Keratinocyte (primary cell): ENCODE measurements around the gene BTG2. TPM values are rescaled to one million over a fixed set of nuclear protein-coding genes. Genes with fewer than 3 reads are reported as not detected.

Experiments used
- DNase-seq: peaks from one replicate; pipeline ENCODE4 v3.0.0-alpha.2; 2011; ENCODE audit warnings: low read depth, missing footprints, low spot score
- FAIRE-seq: peaks from 2 replicates; lab custom pipeline; 2011; peaks lifted over from hg19 to GRCh38; lab: Jason Lieb, UNC
- H2AFZ ChIP-seq: 2 replicates; pipeline ENCODE4 v1.6.0; 2012; ENCODE audit warnings: low read length, control low read depth, inconsistent platforms; ENCODE audit not compliant: control insufficient read depth
- H3K27ac ChIP-seq: 2 replicates; pipeline ENCODE4 v1.5.1; 2011; ENCODE audit warnings: low read length; ENCODE audit not compliant: control insufficient read depth, insufficient read depth
- H3K27me3 ChIP-seq: 3 replicates; pipeline ENCODE4 v1.6.0; 2011; ENCODE audit warnings: low read length; ENCODE audit not compliant: control insufficient read depth, insufficient read depth; ENCODE audit errors: extremely low read depth
- H3K36me3 ChIP-seq, 2 experiments: 2 replicates in 1 of 2; 3 replicates in 1 of 2; pipeline ENCODE4 v1.5.1; 2011; ENCODE audit warnings: low read length in 2 of 2, mild to moderate bottlenecking in 1 of 2; ENCODE audit not compliant: control insufficient read depth in 2 of 2, insufficient read depth in 2 of 2; ENCODE audit errors: extremely low read depth in 1 of 2
- H3K4me1 ChIP-seq: 3 replicates; pipeline ENCODE4 v1.5.1; 2011; ENCODE audit warnings: low read length; ENCODE audit not compliant: control insufficient read depth, insufficient read depth; ENCODE audit errors: extremely low read depth
- H3K4me2 ChIP-seq: 3 replicates; pipeline ENCODE4 v1.6.0; 2011; ENCODE audit warnings: low read depth, low read length; ENCODE audit not compliant: control insufficient read depth, insufficient read depth; ENCODE audit errors: extremely low read depth
- H3K4me3 ChIP-seq, 3 experiments: fragments of 200-600 bp in 1 of 3; sonication (generic) in 1 of 3; 2 replicates in 2 of 3; 3 replicates in 1 of 3; pipeline ENCODE4 v1.5.1; 2011 to 2016; ENCODE audit warnings: low read length in 3 of 3, mild to moderate bottlenecking in 3 of 3, control low read depth in 2 of 3, inconsistent platforms in 1 of 3, low read depth in 1 of 3, mixed read lengths in 1 of 3, mixed run types in 1 of 3, moderate library complexity in 1 of 3; ENCODE audit not compliant: control insufficient read depth in 2 of 3, insufficient read depth in 2 of 3; ENCODE audit errors: extremely low read depth in 1 of 3
- H3K79me2 ChIP-seq: 2 replicates; pipeline ENCODE4 v1.6.0; 2012; ENCODE audit warnings: low read length; ENCODE audit not compliant: control insufficient read depth, insufficient read depth
- H3K9ac ChIP-seq: 3 replicates; pipeline ENCODE4 v1.6.0; 2011; ENCODE audit warnings: low read length; ENCODE audit not compliant: control insufficient read depth, insufficient read depth; ENCODE audit errors: extremely low read depth
- H3K9me1 ChIP-seq: 3 replicates; pipeline ENCODE4 v1.6.0; 2011; ENCODE audit warnings: low read length; ENCODE audit not compliant: control insufficient read depth, insufficient read depth; ENCODE audit errors: extremely low read depth
- H3K9me3 ChIP-seq: 2 replicates; pipeline ENCODE4 v1.5.1; 2012; ENCODE audit warnings: low read depth, low read length; ENCODE audit not compliant: control insufficient read depth
- H4K20me1 ChIP-seq: 3 replicates; pipeline ENCODE4 v1.6.0; 2011; ENCODE audit warnings: low read length; ENCODE audit not compliant: control insufficient read depth, insufficient read depth; ENCODE audit errors: extremely low read depth
- EZH2 ChIP-seq: IDR thresholded peaks from one replicate; pipeline ENCODE4 v1.6.1; 2012; ENCODE audit warnings: inconsistent platforms, mild to moderate bottlenecking, low read length, moderate library complexity
- dilution Hi-C: fragments of 300-500 bp; cut with MboI; formaldehyde crosslinking; loops from one replicate; pipeline ENCODE4 v1.7.0; 2020; ENCODE audit warnings: low sequenced_read_pairs; ENCODE audit not compliant: extremely low pct_ligation_motif_present
- polyA plus RNA-seq, 5 experiments: library from polyadenylated mRNA; depleted of rRNA in 3 of 5; stranded (reverse) in 3 of 5; stranded (forward) in 1 of 5; unstranded in 1 of 5; fragments of >200 nt; gene quantifications; 1 replicate in 1 of 5; 2 replicates in 3 of 5; 3 replicates in 1 of 5; pipeline versions ENCODE4 v1.2.1 to v1.2.3, GENCODE V29; 2011 to 2012; ENCODE audit warnings: missing spikeins in 2 of 5, low read depth in 1 of 5, low replicate concordance in 1 of 5
- TF ChIP-seq, protein P1 (sequence below), 3 experiments: IDR thresholded peaks in 1 of 3; conservative IDR thresholded peaks in 1 of 3; optimal IDR thresholded peaks in 1 of 3; 2 replicates in 2 of 3; 3 replicates in 1 of 3; pipeline versions ENCODE3 to v1.5.1; 2011; ENCODE audit warnings: low read length in 3 of 3, mild to moderate bottlenecking in 3 of 3, moderate library complexity in 2 of 3, control low read depth in 1 of 3, inconsistent platforms in 1 of 3; ENCODE audit not compliant: insufficient read depth in 2 of 3; ENCODE audit errors: extremely low read depth in 1 of 3

Gene BTG2
- polyA plus RNA-seq, 1 donor (not counting 4 experiments of a cell fraction or from before 2014, with no cell fraction given): 117 TPM

DNA sequence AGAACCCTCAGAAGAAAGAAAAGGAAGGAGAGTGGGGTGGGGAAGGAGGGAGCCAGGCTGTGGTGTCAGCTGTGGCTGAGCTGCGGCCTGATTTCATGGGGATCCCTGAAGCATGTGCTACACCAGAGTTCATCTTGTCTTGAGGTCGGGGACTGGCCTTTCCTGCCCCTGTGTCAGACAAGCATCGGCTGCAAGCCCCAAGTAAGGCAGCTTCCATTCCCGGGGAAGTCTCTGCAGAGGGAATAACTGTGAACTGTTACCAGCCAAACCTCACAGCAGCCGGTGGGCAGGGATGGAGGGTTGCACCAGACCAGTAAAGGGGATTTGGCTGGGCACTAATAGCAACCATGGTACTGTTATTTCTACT, 35.7 kb upstream of the BTG2 start:
- Histone ChIP-seq H3K79me2 (no peaks in the 10 kb centered on the region), H3K9me3 (no peaks in the 10 kb centered on the region), H3K9me1 (no peaks in the 10 kb centered on the region), H3K9ac (no peak overlapping the region), H3K4me2 (no peak overlapping the region), H3K36me3 (no peaks in the 10 kb centered on the region), H3K27me3 (no peaks in the 10 kb centered on the region), H2AFZ (no peak overlapping the region), H4K20me1 (no peaks in the 10 kb centered on the region), H3K27ac (no peak overlapping the region), H3K4me3 (no peak overlapping the region), H3K4me1 (peaks cover 40% of the 10 kb centered on the region)
- TF ChIP-seq EZH2: no peak
- TF ChIP-seq, protein P1, sequence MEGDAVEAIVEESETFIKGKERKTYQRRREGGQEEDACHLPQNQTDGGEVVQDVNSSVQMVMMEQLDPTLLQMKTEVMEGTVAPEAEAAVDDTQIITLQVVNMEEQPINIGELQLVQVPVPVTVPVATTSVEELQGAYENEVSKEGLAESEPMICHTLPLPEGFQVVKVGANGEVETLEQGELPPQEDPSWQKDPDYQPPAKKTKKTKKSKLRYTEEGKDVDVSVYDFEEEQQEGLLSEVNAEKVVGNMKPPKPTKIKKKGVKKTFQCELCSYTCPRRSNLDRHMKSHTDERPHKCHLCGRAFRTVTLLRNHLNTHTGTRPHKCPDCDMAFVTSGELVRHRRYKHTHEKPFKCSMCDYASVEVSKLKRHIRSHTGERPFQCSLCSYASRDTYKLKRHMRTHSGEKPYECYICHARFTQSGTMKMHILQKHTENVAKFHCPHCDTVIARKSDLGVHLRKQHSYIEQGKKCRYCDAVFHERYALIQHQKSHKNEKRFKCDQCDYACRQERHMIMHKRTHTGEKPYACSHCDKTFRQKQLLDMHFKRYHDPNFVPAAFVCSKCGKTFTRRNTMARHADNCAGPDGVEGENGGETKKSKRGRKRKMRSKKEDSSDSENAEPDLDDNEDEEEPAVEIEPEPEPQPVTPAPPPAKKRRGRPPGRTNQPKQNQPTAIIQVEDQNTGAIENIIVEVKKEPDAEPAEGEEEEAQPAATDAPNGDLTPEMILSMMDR (optimal IDR thresholded peaks at IDR 0.05 in 1 of 3, IDR thresholded peaks at IDR 0.05 in 1 of 3, conservative IDR thresholded peaks at IDR 0.05 in 1 of 3; ENCODE audit: extremely low read depth in 1 of 3, insufficient read depth in 2 of 3, low read length in 3 of 3): no peak
- DNase-seq (no peak), FAIRE-seq (no peak)
- dilution Hi-C loops: loop anchor here (25.0 kb wide), 1 partner anchor 232 kb away; the partner anchor contains the start of gene PPFIA4

- DNase-seq: no peak
- dilution Hi-C loops: loop anchor here (25.0 kb wide), 1 partner anchor 233 kb away; the partner anchor contains the start of gene PPFIA4
- no peak for FAIRE-seq
- H3K9ac ChIP-seq: no peak overlapping the region
- no peaks in the 10 kb centered on the region for H3K27me3 ChIP-seq
- no peaks in the 10 kb centered on the region for H3K9me1 ChIP-seq
- no peaks in the 10 kb centered on the region for H3K79me2 ChIP-seq
- H2AFZ ChIP-seq: peak overlapping the region; percentile 85
- H3K4me2 ChIP-seq: no peak overlapping the region
- H3K4me3 ChIP-seq: no peak overlapping the region
- H4K20me1 ChIP-seq: no peaks in the 10 kb centered on the region
- no peaks in the 10 kb centered on the region for H3K36me3 ChIP-seq
- TF ChIP-seq EZH2: no peak
- TF ChIP-seq, protein P1 (optimal IDR thresholded peaks at IDR 0.05 in 1 of 3, IDR thresholded peaks at IDR 0.05 in 1 of 3, conservative IDR thresholded peaks at IDR 0.05 in 1 of 3; ENCODE audit: extremely low read depth in 1 of 3, insufficient read depth in 2 of 3, low read length in 3 of 3): peak in 1 of 3 experiments; percentile 13
- no peak overlapping the region for H3K27ac ChIP-seq
- no peaks in the 10 kb centered on the region for H3K9me3 ChIP-seq
- peaks cover 38% of the 10 kb centered on the region for H3K4me1 ChIP-seq
These were observed 34.9 kb upstream of the BTG2 start for GRCh38 chr1:203270448-203270847.
